Glutamatergic neuron (in vitro differentiated cells): ENCODE results near the gene CELSR2. TPM values are rescaled to one million over a fixed set of nuclear protein-coding genes. Genes with fewer than 3 reads are reported as not detected.

ENCODE experiments used
- DNase-seq: peaks from one replicate; pipeline ENCODE4 v3.0.0; 2022
- H3K27ac Mint-ChIP-seq: one replicate; pipeline ENCODE4 v1.8.0; 2020; ENCODE audit warnings: mild to moderate bottlenecking, mixed read lengths, inconsistent platforms; ENCODE audit not compliant: unreplicated experiment
- H3K27me3 Mint-ChIP-seq: one replicate; pipeline ENCODE4 v1.8.0; 2020; ENCODE audit warnings: mild to moderate bottlenecking, moderate library complexity, mixed read lengths, inconsistent platforms; ENCODE audit not compliant: unreplicated experiment
- H3K36me3 Mint-ChIP-seq: one replicate; pipeline ENCODE4 v1.8.0; 2020; ENCODE audit warnings: mild to moderate bottlenecking, mixed read lengths, inconsistent platforms; ENCODE audit not compliant: unreplicated experiment
- H3K4me1 Mint-ChIP-seq: one replicate; pipeline ENCODE4 v1.8.0; 2020; ENCODE audit warnings: mild to moderate bottlenecking, low read depth, mixed read lengths, inconsistent platforms; ENCODE audit not compliant: unreplicated experiment
- H3K4me3 Mint-ChIP-seq: one replicate; pipeline ENCODE4 v1.8.0; 2020; ENCODE audit warnings: mild to moderate bottlenecking, mixed read lengths, inconsistent platforms; ENCODE audit not compliant: unreplicated experiment
- H3K9me3 Mint-ChIP-seq: one replicate; pipeline ENCODE4 v1.8.0; 2020; ENCODE audit warnings: mild to moderate bottlenecking, moderate library complexity, mixed read lengths, inconsistent platforms; ENCODE audit not compliant: unreplicated experiment
- CTCF ChIP-seq: fragments of 200-600 bp; sonication (generic); IDR thresholded peaks from one replicate; pipeline ENCODE4 v1.5.0; 2021; ENCODE audit not compliant: partially characterized antibody, unreplicated experiment
- total RNA-seq: library from RNA; stranded (reverse); fragmentation: NEBNext Ultra II Directional; extraction: Animal tissue kit (Norgen Biotek cat#: 25700); gene quantifications from one replicate; pipeline ENCODE4 v1.2.1, GENCODE V29; 2021; ENCODE audit not compliant: unreplicated experiment

CELSR2 gene
- total RNA-seq, 1 donor from 2014 or later: 181 TPM

GRCh38 chr1:109290137-109290536 is 40.8 kb downstream of the CELSR2 start:
- Mint-ChIP-seq H3K36me3 (no peaks in the 10 kb centered on the region), H3K4me1 (peaks cover 8% of the 10 kb centered on the region), H3K27ac (no peak overlapping the region), H3K4me3 (no peak overlapping the region), H3K9me3 (peaks cover 5% of the 10 kb centered on the region), H3K27me3 (peaks cover 6% of the 10 kb centered on the region)
- TF ChIP-seq CTCF: no peak
- no peak for DNase-seq

- TF ChIP-seq CTCF: no peak
These were observed 41.7 kb downstream of the CELSR2 start for GRCh38 chr1:109290998-109291397.

GRCh38 chr1:109292364-109292763 is 43.0 kb downstream of the CELSR2 start:
- H3K27me3 Mint-ChIP-seq: no peaks in the 10 kb centered on the region
- DNase-seq: no peak
- H3K4me1 Mint-ChIP-seq: peaks cover 15% of the 10 kb centered on the region
- peaks cover 6% of the 10 kb centered on the region for H3K9me3 Mint-ChIP-seq
- no peak for TF ChIP-seq CTCF
- H3K36me3 Mint-ChIP-seq: peaks cover 5% of the 10 kb centered on the region
- no peak overlapping the region for H3K27ac Mint-ChIP-seq
- H3K4me3 Mint-ChIP-seq: no peak overlapping the region

More at GRCh38 chr1:109290998-109291397, 41.7 kb downstream of the CELSR2 start:
- Mint-ChIP-seq H3K4me3 (no peak overlapping the region), H3K36me3 (peaks cover 5% of the 10 kb centered on the region), H3K9me3 (peaks cover 3% of the 10 kb centered on the region), H3K27me3 (peaks cover 3% of the 10 kb centered on the region), H3K4me1 (peaks cover 11% of the 10 kb centered on the region), H3K27ac (no peak overlapping the region)
- no peak for DNase-seq

- no peak for DNase-seq
- H3K4me1 Mint-ChIP-seq: peaks cover 15% of the 10 kb centered on the region
- peaks cover 6% of the 10 kb centered on the region for H3K9me3 Mint-ChIP-seq
- peaks cover 5% of the 10 kb centered on the region for H3K36me3 Mint-ChIP-seq
- no peak overlapping the region for H3K4me3 Mint-ChIP-seq
- H3K27me3 Mint-ChIP-seq: no peaks in the 10 kb centered on the region
- no peak overlapping the region for H3K27ac Mint-ChIP-seq
- no peak for TF ChIP-seq CTCF
These were observed 43.7 kb downstream of the CELSR2 start for GRCh38 chr1:109293026-109293425.

GRCh38 chr1:109294481-109294880 is 45.1 kb downstream of the CELSR2 start:
- no peak overlapping the region for H3K27ac Mint-ChIP-seq
- H3K27me3 Mint-ChIP-seq: no peaks in the 10 kb centered on the region
- peaks cover 26% of the 10 kb centered on the region for H3K4me1 Mint-ChIP-seq
- no peak overlapping the region for H3K4me3 Mint-ChIP-seq
- H3K36me3 Mint-ChIP-seq: peaks cover 5% of the 10 kb centered on the region
- TF ChIP-seq CTCF: no peak
- DNase-seq: no peak
- H3K9me3 Mint-ChIP-seq: peaks cover 6% of the 10 kb centered on the region
